ENCODE measurements around the gene TSPAN32.

GRCh38 chr11:2311353-2312133 lies 9.7 kb downstream of the TSPAN32 start:
- TF ChIP-seq CTCF (IDR thresholded peaks at IDR 0.05) (no peak), POLR2A (IDR thresholded peaks at IDR 0.05; ENCODE audit: low read length) (no peak)

All from A549 (cell line).